HUES48 (cell line): ENCODE measurements around the gene PAPOLA.

Source experiments
- H3K27ac ChIP-seq: one replicate; pipeline ENCODE4 v1.7.0; 2013; ENCODE audit warnings: low read depth, low read length, inconsistent platforms
- H3K27me3 ChIP-seq: 2 replicates; pipeline ENCODE4 v1.6.1; 2013; ENCODE audit warnings: mild to moderate bottlenecking, low read length; ENCODE audit not compliant: control insufficient read depth, insufficient read depth
- H3K36me3 ChIP-seq: 2 replicates; pipeline ENCODE4 v1.6.1; 2013; ENCODE audit warnings: low read length; ENCODE audit not compliant: control insufficient read depth, insufficient read depth
- H3K4me1 ChIP-seq: 2 replicates; pipeline ENCODE4 v1.6.1; 2013; ENCODE audit warnings: mild to moderate bottlenecking, low read length; ENCODE audit not compliant: control insufficient read depth, insufficient read depth
- H3K4me3 ChIP-seq: 2 replicates; pipeline ENCODE4 v1.5.1; 2013; ENCODE audit warnings: mild to moderate bottlenecking, low read depth, low read length
- H3K9ac ChIP-seq: 2 replicates; pipeline ENCODE4 v1.6.1; 2013; ENCODE audit warnings: mild to moderate bottlenecking, low read depth, low read length, moderate library complexity
- H3K9me3 ChIP-seq: 2 replicates; pipeline ENCODE4 v1.6.1; 2013; ENCODE audit warnings: low read length; ENCODE audit not compliant: control insufficient read depth, insufficient read depth

The PAPOLA gene

DNA sequence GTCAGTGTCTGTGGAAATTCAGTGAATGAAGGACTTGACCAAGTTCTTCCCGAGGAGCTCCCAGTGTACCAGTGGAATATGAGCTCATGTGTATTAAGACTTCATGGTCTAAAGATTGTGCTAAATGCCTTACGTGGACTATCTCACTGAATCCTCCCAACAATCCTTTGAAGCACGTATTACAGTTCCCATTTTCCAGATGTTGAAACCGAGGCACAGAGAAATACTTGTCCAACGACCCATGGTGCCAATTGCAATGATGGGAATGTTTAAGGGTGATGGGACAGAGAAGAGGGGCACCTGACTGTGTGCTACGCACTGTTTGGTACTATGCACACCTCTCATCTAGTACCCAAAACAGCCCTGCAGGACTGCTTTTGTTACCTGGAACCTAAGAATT is 77.2 kb downstream of the PAPOLA start:
- Histone ChIP-seq H3K36me3 (no peaks in the 10 kb centered on the region), H3K27ac (no peak overlapping the region), H3K4me1 (peaks cover 6% of the 10 kb centered on the region), H3K27me3 (no peaks in the 10 kb centered on the region), H3K9ac (no peak overlapping the region), H3K4me3 (no peak overlapping the region), H3K9me3 (no peaks in the 10 kb centered on the region)

- Histone ChIP-seq H3K27me3 (no peaks in the 10 kb centered on the region), H3K9me3 (no peaks in the 10 kb centered on the region), H3K36me3 (no peaks in the 10 kb centered on the region), H3K4me1 (peaks cover 5% of the 10 kb centered on the region; the same call in 1 of the 2 replicates), H3K4me3 (no peak overlapping the region), H3K9ac (no peak overlapping the region), H3K27ac (no peak overlapping the region)
Measured at GRCh38 chr14:96579855-96580254, 77.7 kb downstream of the PAPOLA start.

DNA sequence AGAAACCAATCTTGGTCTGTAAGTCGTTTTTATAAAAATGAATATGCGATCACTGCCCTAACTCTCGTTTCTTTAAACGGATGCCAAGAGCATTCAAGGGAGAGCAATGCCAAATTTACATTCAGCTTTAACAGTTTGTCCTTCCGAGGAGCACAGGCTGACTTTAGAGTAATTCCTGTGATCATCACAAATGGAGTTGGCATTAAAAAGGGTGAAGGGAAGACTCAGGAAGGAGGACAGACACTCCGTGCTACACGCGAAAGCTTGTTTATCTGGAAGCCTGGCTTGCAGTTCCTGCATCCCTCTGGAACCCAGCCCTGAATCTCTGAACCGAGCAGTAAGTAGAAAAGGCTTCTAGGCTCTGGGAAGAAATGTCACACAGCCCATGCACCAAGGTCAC is 78.4 kb downstream of the PAPOLA start:
- Histone ChIP-seq H3K36me3 (no peaks in the 10 kb centered on the region), H3K4me3 (no peak overlapping the region), H3K9ac (no peak overlapping the region), H3K27me3 (no peaks in the 10 kb centered on the region), H3K9me3 (no peaks in the 10 kb centered on the region), H3K27ac (no peak overlapping the region), H3K4me1 (0 out of 2 replicates have a peak, but pooled peaks cover 2% of the 10 kb centered on the region)

DNA sequence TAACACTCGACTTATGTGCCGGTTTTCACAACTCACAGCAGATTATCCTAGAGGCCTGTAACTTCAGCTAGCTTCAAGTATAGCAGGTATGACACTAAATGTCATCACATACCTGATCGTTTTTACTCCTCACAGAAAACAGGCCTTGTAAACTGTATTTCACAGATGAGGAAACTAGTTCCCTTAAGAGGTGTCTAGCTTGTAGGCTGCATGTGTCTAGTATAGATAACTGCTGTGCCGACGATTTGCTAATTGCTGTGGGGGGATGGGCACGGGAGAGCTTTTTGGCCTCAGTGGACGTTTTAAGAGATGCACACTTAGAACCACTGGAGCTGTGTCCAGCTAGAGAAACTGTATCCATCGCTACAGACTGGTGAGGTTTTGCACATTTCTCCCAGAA is 78.8 kb downstream of the PAPOLA start:
- Histone ChIP-seq H3K4me3 (no peak overlapping the region), H3K4me1 (0 out of 2 replicates have a peak, but pooled peaks cover 2% of the 10 kb centered on the region), H3K27ac (no peak overlapping the region), H3K36me3 (no peaks in the 10 kb centered on the region), H3K9me3 (no peaks in the 10 kb centered on the region), H3K9ac (no peak overlapping the region), H3K27me3 (no peaks in the 10 kb centered on the region)

DNA sequence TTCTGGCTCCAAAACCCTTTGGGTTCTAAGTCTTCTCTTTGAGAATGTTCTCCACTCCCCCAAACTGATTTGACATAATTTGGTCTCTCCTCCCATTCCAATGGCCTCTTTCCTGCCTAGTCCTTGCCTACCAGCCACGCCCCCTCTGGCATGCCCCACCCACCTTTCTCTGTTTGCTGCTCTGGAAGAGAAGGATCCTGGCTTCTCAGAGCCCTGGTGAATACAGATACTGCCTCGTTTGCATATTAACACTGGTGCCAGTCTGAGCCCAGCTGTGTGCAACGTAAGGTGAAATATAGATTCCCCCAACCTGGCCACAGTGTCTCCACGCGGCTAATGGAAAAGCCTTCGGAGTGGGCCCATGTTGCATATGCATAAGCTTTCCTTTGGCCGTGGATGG is 79.7 kb downstream of the PAPOLA start:
- H3K9me3 ChIP-seq: no peaks in the 10 kb centered on the region
- H3K9ac ChIP-seq: no peak overlapping the region
- H3K27ac ChIP-seq: no peak overlapping the region
- no peaks in the 10 kb centered on the region for H3K36me3 ChIP-seq
- H3K27me3 ChIP-seq: no peaks in the 10 kb centered on the region
- H3K4me3 ChIP-seq: no peak overlapping the region
- H3K4me1 ChIP-seq: 0 out of 2 replicates have a peak, but pooled peaks cover 2% of the 10 kb centered on the region

DNA sequence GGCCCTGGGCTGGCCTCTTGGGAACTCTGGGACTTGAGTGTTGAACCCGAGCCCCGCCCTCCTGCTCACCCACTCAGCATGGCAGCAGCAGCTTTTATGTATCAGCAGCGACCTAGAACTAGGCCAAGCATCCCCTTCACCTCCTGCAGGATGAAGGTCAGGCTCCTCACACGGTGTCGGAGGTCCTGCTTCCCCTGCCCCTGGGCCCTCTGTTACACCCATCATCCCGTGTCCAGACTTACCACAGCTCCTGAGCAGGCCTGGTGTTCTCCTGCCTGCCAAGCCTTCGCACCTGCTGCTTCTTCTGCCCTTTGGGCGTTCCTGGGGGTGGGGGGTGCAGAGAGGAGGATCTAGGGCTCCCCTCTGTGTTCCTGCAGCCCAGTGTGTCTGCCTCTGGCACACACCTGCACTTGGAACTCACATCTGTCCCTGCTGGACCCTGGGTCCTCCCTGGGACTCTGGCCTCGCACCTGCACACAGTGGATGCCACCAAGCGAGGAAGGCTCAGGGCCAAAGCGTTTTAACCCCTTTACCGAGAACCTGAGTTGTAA is 80.3 kb downstream of the PAPOLA start:
- no peaks in the 10 kb centered on the region for H3K27me3 ChIP-seq
- H3K27ac ChIP-seq: no peak overlapping the region
- no peaks in the 10 kb centered on the region for H3K9me3 ChIP-seq
- H3K4me1 ChIP-seq: 0 out of 2 replicates have a peak, but pooled peaks cover 2% of the 10 kb centered on the region
- H3K4me3 ChIP-seq: no peak overlapping the region
- no peaks in the 10 kb centered on the region for H3K36me3 ChIP-seq
- H3K9ac ChIP-seq: no peak overlapping the region

DNA sequence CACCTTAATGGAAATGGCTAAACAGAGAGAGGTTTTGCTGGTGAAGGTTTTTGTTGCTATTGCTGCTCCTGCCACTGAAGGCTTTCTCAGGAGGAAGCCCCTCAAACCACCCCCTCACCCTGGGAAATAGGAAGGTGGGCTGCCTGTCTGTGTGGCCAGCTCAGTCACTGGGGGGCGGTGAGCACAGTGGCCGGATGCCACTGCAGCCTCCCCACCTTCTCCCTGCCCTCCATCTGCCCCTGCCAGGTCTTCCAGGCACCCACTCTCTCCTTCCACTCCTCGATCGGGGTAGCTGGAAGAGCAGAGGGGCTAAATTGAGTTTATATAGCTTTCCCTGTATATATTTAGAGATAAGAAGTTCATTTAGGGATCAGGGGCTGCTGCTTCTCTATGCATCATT is 80.8 kb downstream of the PAPOLA start:
- Histone ChIP-seq H3K27ac (no peak overlapping the region), H3K27me3 (no peaks in the 10 kb centered on the region), H3K9me3 (no peaks in the 10 kb centered on the region), H3K4me3 (no peak overlapping the region), H3K9ac (no peak overlapping the region), H3K4me1 (0 out of 2 replicates have a peak, but pooled peaks cover 2% of the 10 kb centered on the region), H3K36me3 (no peaks in the 10 kb centered on the region)

DNA sequence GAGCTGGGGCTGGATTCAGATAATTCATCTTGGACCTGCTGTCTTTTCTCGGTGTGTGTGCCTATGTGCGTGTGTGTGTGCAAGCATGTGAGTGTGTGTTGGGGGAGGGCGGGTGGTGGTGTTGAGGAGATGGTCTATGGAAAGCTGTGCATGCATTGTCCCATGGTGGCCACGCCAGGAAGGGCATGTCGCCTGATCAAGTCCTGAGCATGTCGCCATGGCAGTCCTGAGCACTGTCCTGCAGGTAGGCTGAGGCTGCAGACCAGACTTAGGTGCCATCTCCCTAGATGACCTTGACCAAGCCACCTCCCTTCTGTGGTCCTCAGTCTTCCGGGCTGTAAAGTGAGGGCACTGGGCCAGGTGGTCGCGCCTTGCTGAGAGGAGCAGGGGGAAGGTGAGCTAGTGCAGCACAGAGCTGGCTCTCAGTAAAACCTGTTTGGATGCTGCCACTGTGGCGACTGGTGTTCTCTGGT is 81.4 kb downstream of the PAPOLA start:
- Histone ChIP-seq H3K4me3 (no peak overlapping the region), H3K9me3 (no peaks in the 10 kb centered on the region), H3K9ac (no peak overlapping the region), H3K4me1 (0 out of 2 replicates have a peak, but pooled peaks cover 2% of the 10 kb centered on the region), H3K36me3 (no peaks in the 10 kb centered on the region), H3K27me3 (no peaks in the 10 kb centered on the region), H3K27ac (no peak overlapping the region)

- H3K4me1 ChIP-seq: 0 out of 2 replicates have a peak, but pooled peaks cover 2% of the 10 kb centered on the region
- H3K9me3 ChIP-seq: no peaks in the 10 kb centered on the region
- H3K9ac ChIP-seq: no peak overlapping the region
- no peaks in the 10 kb centered on the region for H3K36me3 ChIP-seq
- H3K27me3 ChIP-seq: no peaks in the 10 kb centered on the region
- H3K27ac ChIP-seq: no peak overlapping the region
- H3K4me3 ChIP-seq: no peak overlapping the region
Measured at GRCh38 chr14:96584199-96584906, 82.2 kb downstream of the PAPOLA start.

- Histone ChIP-seq H3K9me3 (no peaks in the 10 kb centered on the region), H3K27ac (no peak overlapping the region), H3K4me3 (no peak overlapping the region), H3K27me3 (no peaks in the 10 kb centered on the region), H3K4me1 (0 out of 2 replicates have a peak, but pooled peaks cover 2% of the 10 kb centered on the region), H3K9ac (no peak overlapping the region), H3K36me3 (no peaks in the 10 kb centered on the region)
Measured at GRCh38 chr14:96584907-96585671, 82.9 kb downstream of the PAPOLA start.

- Histone ChIP-seq H3K9ac (no peak overlapping the region), H3K27me3 (no peaks in the 10 kb centered on the region), H3K36me3 (no peaks in the 10 kb centered on the region), H3K4me3 (no peak overlapping the region), H3K4me1 (peaks cover 6% of the 10 kb centered on the region; the same call in 1 of the 2 replicates), H3K9me3 (no peaks in the 10 kb centered on the region), H3K27ac (no peak overlapping the region)
Measured at GRCh38 chr14:96585672-96586013, 83.5 kb downstream of the PAPOLA start.
